MM.1S (cell line): Measurements from ENCODE around the gene AADAT.
"Not testable (repeated sequence)": the region's sequence is repeated elsewhere in the genome, so short reads cannot be mapped to it uniquely, and the experiment has no call there.

Source experiments
- DNase-seq: peaks from one replicate; pipeline ENCODE4 v3.0.0-alpha.2; 2015
- H2AFZ ChIP-seq: fragments of 300-600 bp; sonication (generic); 2 replicates; pipeline ENCODE4 v1.6.0; 2016; ENCODE audit warnings: antibody characterized with exemption, low read length
- H3F3A ChIP-seq: fragments of 300-600 bp; sonication (generic); 2 replicates; pipeline ENCODE4 v1.6.1; 2016; ENCODE audit warnings: mild to moderate bottlenecking, antibody characterized with exemption, low read length, moderate library complexity, mixed read lengths; ENCODE audit not compliant: insufficient read depth
- H3K27ac ChIP-seq: fragments of 300-600 bp; sonication (generic); 2 replicates; pipeline ENCODE4 v1.5.1; 2016; ENCODE audit warnings: mild to moderate bottlenecking, low read length
- H3K27me3 ChIP-seq: fragments of 300-600 bp; sonication (generic); replicated peaks from 2 replicates; pipeline ENCODE4 v1.6.0; 2016; ENCODE audit warnings: low read length; ENCODE audit not compliant: insufficient read depth
- H3K36me3 ChIP-seq: fragments of 300-600 bp; sonication (generic); replicated peaks from 2 replicates; pipeline ENCODE4 v1.6.1; 2016; ENCODE audit warnings: mild to moderate bottlenecking, low read length, mixed read lengths; ENCODE audit not compliant: insufficient read depth
- H3K4me1 ChIP-seq: fragments of 300-600 bp; sonication (generic); 2 replicates; pipeline ENCODE4 v1.6.1; 2016; ENCODE audit warnings: low read length, mixed read lengths
- H3K4me2 ChIP-seq: fragments of 300-600 bp; sonication (generic); 2 replicates; pipeline ENCODE4 v1.6.0; 2016; ENCODE audit warnings: low read depth, low read length
- H3K4me3 ChIP-seq: fragments of 300-600 bp; sonication (generic); 2 replicates; pipeline ENCODE4 v1.5.1; 2016; ENCODE audit warnings: low read length, mixed read lengths
- H3K79me2 ChIP-seq: fragments of 300-600 bp; sonication (generic); 2 replicates; pipeline ENCODE4 v1.6.1; 2016; ENCODE audit warnings: mixed run types, low read length, mixed read lengths
- H3K9ac ChIP-seq: fragments of 300-600 bp; sonication (generic); 2 replicates; pipeline ENCODE4 v1.6.1; 2016; ENCODE audit warnings: low read length, mixed read lengths
- H3K9me2 ChIP-seq: fragments of 300-600 bp; sonication (generic); replicated peaks from 2 replicates; pipeline ENCODE4 v1.6.1; 2016; ENCODE audit warnings: mild to moderate bottlenecking, low read length, mixed read lengths; ENCODE audit not compliant: insufficient read depth
- H3K9me3 ChIP-seq: fragments of 300-600 bp; sonication (generic); replicated peaks from 2 replicates; pipeline ENCODE4 v1.6.1; 2016; ENCODE audit warnings: mild to moderate bottlenecking, low read length, mixed read lengths; ENCODE audit not compliant: insufficient read depth
- H4K20me1 ChIP-seq: fragments of 300-600 bp; sonication (generic); 2 replicates; pipeline ENCODE4 v1.6.1; 2016; ENCODE audit warnings: mild to moderate bottlenecking, low read length, moderate library complexity, mixed read lengths; ENCODE audit not compliant: insufficient read depth
- CTCF ChIP-seq: fragments of 300-600 bp; sonication (generic); IDR thresholded peaks from 2 replicates; pipeline ENCODE4 v1.5.1; 2016; ENCODE audit warnings: antibody characterized with exemption, low read length, mixed read lengths
- EZH2 ChIP-seq: fragments of 300-600 bp; sonication (generic); optimal IDR thresholded peaks from 2 replicates; pipeline ENCODE3; 2017; ENCODE audit warnings: low read depth, mild to moderate bottlenecking, antibody characterized with exemption, low read length, mixed read lengths
- EZH2phosphoT487 ChIP-seq: fragments of 300-600 bp; sonication (generic); IDR thresholded peaks from 2 replicates; pipeline ENCODE4 v1.6.1; 2018; ENCODE audit warnings: antibody characterized with exemption, low read length

The AADAT gene

DNA sequence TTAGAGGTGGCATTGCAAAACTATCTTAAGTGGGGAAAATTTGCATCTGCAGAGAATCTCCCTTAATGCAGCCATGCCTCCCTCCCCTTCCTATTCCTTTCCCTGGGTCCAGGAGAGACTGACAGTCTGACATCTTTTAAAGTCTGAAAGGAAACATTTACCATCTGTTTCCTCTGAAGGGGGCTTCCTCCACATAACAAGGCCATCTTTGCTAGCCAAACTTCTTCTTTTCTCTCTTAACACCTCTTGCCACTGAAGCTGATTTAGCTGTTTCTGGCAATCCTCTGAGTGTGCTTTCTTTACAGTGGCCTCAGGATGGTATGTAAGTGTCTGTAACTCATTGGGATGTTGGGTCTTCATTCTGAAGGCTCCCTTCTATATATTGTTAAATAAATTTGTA, 34.6 kb upstream of the AADAT start:
- H3K4me2 ChIP-seq, result no peak overlapping the region
- H3K79me2 ChIP-seq, result no peaks in the 10 kb centered on the region
- no peak overlapping the region for H3K4me3 ChIP-seq
- no peaks in the 10 kb centered on the region for H3K9me2 ChIP-seq
- TF ChIP-seq CTCF (no peak), EZH2phosphoT487 (no peak), EZH2 (no peak)
- H3K4me1 ChIP-seq, result no peaks in the 10 kb centered on the region
- no peaks in the 10 kb centered on the region for H3F3A ChIP-seq
- H2AFZ ChIP-seq, result no peak overlapping the region
- H3K9ac ChIP-seq, result no peak overlapping the region
- no peaks in the 10 kb centered on the region for H3K9me3 ChIP-seq
- H3K27ac ChIP-seq, result no peak overlapping the region
- no peak for DNase-seq
- H4K20me1 ChIP-seq, result no peaks in the 10 kb centered on the region
- H3K27me3 ChIP-seq, result no peaks in the 10 kb centered on the region
- no peaks in the 10 kb centered on the region for H3K36me3 ChIP-seq

GRCh38 chr4:170122252-170122651, 32.5 kb upstream of the AADAT start:
- Histone ChIP-seq H2AFZ (no peak overlapping the region), H3K27me3 (no peaks in the 10 kb centered on the region), H3K9me2 (no peaks in the 10 kb centered on the region), H3K9ac (no peak overlapping the region), H3K9me3 (no peaks in the 10 kb centered on the region), H3K36me3 (no peaks in the 10 kb centered on the region), H4K20me1 (no peaks in the 10 kb centered on the region), H3K27ac (no peak overlapping the region), H3K4me2 (no peak overlapping the region), H3K4me1 (no peaks in the 10 kb centered on the region), H3K4me3 (no peak overlapping the region), H3K79me2 (no peaks in the 10 kb centered on the region), H3F3A (no peaks in the 10 kb centered on the region)
- no peak for TF ChIP-seq EZH2phosphoT487
- TF ChIP-seq CTCF, result no peak
- TF ChIP-seq EZH2, result no peak
- no peak for DNase-seq

- H3K9me2 ChIP-seq, result no peaks in the 10 kb centered on the region
- H3K27ac ChIP-seq, result no peak overlapping the region
- no peaks in the 10 kb centered on the region for H3K27me3 ChIP-seq
- H3K79me2 ChIP-seq, result no peaks in the 10 kb centered on the region
- H3K4me3 ChIP-seq, result no peak overlapping the region
- H4K20me1 ChIP-seq, result no peaks in the 10 kb centered on the region
- no peak overlapping the region for H3K9ac ChIP-seq
- H3K4me1 ChIP-seq, result no peaks in the 10 kb centered on the region
- H3K36me3 ChIP-seq, result no peaks in the 10 kb centered on the region
- TF ChIP-seq CTCF (no peak), EZH2 (no peak), EZH2phosphoT487 (no peak)
- DNase-seq, result no peak
- H3F3A ChIP-seq, result no peaks in the 10 kb centered on the region
- H2AFZ ChIP-seq, result no peak overlapping the region
- H3K4me2 ChIP-seq, result no peak overlapping the region
- H3K9me3 ChIP-seq, result no peaks in the 10 kb centered on the region
These were observed 24.9 kb upstream of the AADAT start for GRCh38 chr4:170114636-170115035.

DNA sequence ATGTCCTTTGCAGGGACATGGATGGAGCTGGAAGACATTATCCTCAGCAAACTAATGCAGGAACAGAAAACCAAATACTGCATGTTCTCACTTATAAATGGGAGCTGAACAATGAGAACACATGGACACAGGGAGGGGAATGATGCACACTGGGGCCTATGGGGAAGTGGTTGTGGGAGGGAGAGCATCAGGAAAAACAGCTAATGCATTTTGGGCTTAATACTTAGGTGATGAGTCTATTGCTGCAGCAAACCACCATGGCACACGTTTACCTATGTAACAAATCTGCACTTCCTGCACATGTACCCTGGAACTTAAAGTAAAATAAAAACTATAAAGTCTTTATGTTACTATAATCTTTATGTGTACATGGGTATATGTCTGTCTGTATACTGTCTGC, 24.4 kb upstream of the AADAT start:
- not testable (repeated sequence) for H3K9ac ChIP-seq, H3K36me3 ChIP-seq, H3K79me2 ChIP-seq, H3K4me2 ChIP-seq, H3K4me1 ChIP-seq, H3K9me3 ChIP-seq, H3K27ac ChIP-seq, H3K9me2 ChIP-seq, H3F3A ChIP-seq, H4K20me1 ChIP-seq, H3K27me3 ChIP-seq, H2AFZ ChIP-seq, DNase-seq, H3K4me3 ChIP-seq
